GM23248 (cell line): ENCODE results near the gene GRIK3.

Source experiments
- EZH2 ChIP-seq: fragments of 200-600 bp; sonication (generic); IDR thresholded peaks from 2 replicates; pipeline ENCODE4 v1.6.1; 2018; ENCODE audit warnings: antibody characterized with exemption, mild to moderate bottlenecking; ENCODE audit not compliant: insufficient read depth, poor library complexity, severe bottlenecking
- EZH2phosphoT487 ChIP-seq: fragments of 200-600 bp; sonication (generic); IDR thresholded peaks from 2 replicates; pipeline ENCODE4 v1.6.1; 2018; ENCODE audit warnings: antibody characterized with exemption, moderate library complexity, mild to moderate bottlenecking, low read depth; ENCODE audit not compliant: insufficient read depth

- no peak for TF ChIP-seq EZH2
- TF ChIP-seq EZH2phosphoT487: no peak
Measured at GRCh38 chr1:36825226-36825625, 209.1 kb downstream of the GRIK3 start.
